GM12872 (cell line): ENCODE data around the gene SPG7.

Source experiments
- CTCF ChIP-seq: IDR thresholded peaks from 3 replicates; pipeline ENCODE4 v1.5.1; 2011; ENCODE audit warnings: low read depth, mild to moderate bottlenecking, low read length, moderate library complexity; ENCODE audit not compliant: insufficient read depth

Gene SPG7

GRCh38 chr16:89473136-89473712, 35.0 kb upstream of the SPG7 start:
- TF ChIP-seq CTCF, result no peak

GRCh38 chr16:89473791-89474414, 34.3 kb upstream of the SPG7 start:
- no peak for TF ChIP-seq CTCF

- no peak for TF ChIP-seq CTCF
Observed at GRCh38 chr16:89475144-89475543, 33.1 kb upstream of the SPG7 start.

- TF ChIP-seq CTCF, result no peak
Observed at GRCh38 chr16:89476379-89476778, 31.8 kb upstream of the SPG7 start.

- TF ChIP-seq CTCF, result no peak
Observed at GRCh38 chr16:89476811-89477261, 31.4 kb upstream of the SPG7 start.

- TF ChIP-seq CTCF, result no peak
Observed at GRCh38 chr16:89478576-89479221, 29.5 kb upstream of the SPG7 start.

GRCh38 chr16:89481356-89481955, 26.7 kb upstream of the SPG7 start:
- TF ChIP-seq CTCF, result no peak
